T-helper 1 cell treated with Interleukin-12 subunit alpha and Interleukin-12 subunit beta and Interleukin-4 antibody, amounts not matched to agents 30 μg/mL and 1 μg/mL, for 36 hours (primary cell): ENCODE results near the gene IRGC.

Experiments used
- H3K27ac Mint-ChIP-seq: one replicate; pipeline ENCODE4 v1.8.0; 2021; ENCODE audit warnings: mild to moderate bottlenecking, mixed read lengths
- H3K27me3 Mint-ChIP-seq: one replicate; pipeline ENCODE4 v1.8.0; 2021; ENCODE audit warnings: low read depth, mixed read lengths
- H3K36me3 Mint-ChIP-seq: one replicate; pipeline ENCODE4 v1.8.0; 2021; ENCODE audit warnings: low read depth, mixed read lengths
- H3K4me1 Mint-ChIP-seq: one replicate; pipeline ENCODE4 v1.8.0; 2021; ENCODE audit warnings: low read depth, mixed read lengths
- H3K4me3 Mint-ChIP-seq: one replicate; pipeline ENCODE4 v1.8.0; 2021; ENCODE audit warnings: mild to moderate bottlenecking, moderate library complexity, mixed read lengths
- H3K9me3 Mint-ChIP-seq: one replicate; pipeline ENCODE4 v1.8.0; 2021; ENCODE audit warnings: mixed read lengths

IRGC gene

GRCh38 chr19:43700395-43701000 is 15.4 kb upstream of the IRGC start:
- Mint-ChIP-seq H3K4me3 (peak overlapping the region; percentile 69), H3K27ac (peak overlapping the region; percentile 98), H3K36me3 (no peaks in the 10 kb centered on the region), H3K27me3 (peaks cover 32% of the 10 kb centered on the region), H3K9me3 (peaks cover 8% of the 10 kb centered on the region), H3K4me1 (peaks cover 20% of the 10 kb centered on the region)

- peaks cover 20% of the 10 kb centered on the region for H3K4me1 Mint-ChIP-seq
- H3K27me3 Mint-ChIP-seq: peaks cover 10% of the 10 kb centered on the region
- H3K4me3 Mint-ChIP-seq: no peak overlapping the region
- H3K27ac Mint-ChIP-seq: no peak overlapping the region
- peaks cover 9% of the 10 kb centered on the region for H3K9me3 Mint-ChIP-seq
- peaks cover 3% of the 10 kb centered on the region for H3K36me3 Mint-ChIP-seq
These were observed 11.7 kb upstream of the IRGC start for GRCh38 chr19:43704002-43704705.

- Mint-ChIP-seq H3K27ac (no peak overlapping the region), H3K4me3 (no peak overlapping the region), H3K36me3 (peaks cover 3% of the 10 kb centered on the region), H3K9me3 (peaks cover 12% of the 10 kb centered on the region), H3K27me3 (peaks cover 5% of the 10 kb centered on the region), H3K4me1 (peaks cover 8% of the 10 kb centered on the region)
These were observed 10.1 kb upstream of the IRGC start for GRCh38 chr19:43705729-43706128.

GRCh38 chr19:43707158-43707712 is 8.6 kb upstream of the IRGC start:
- Mint-ChIP-seq H3K4me3 (no peak overlapping the region), H3K27ac (no peak overlapping the region), H3K4me1 (peaks cover 3% of the 10 kb centered on the region)

GRCh38 chr19:43708716-43709115 is 7.2 kb upstream of the IRGC start:
- Mint-ChIP-seq H3K4me3 (no peak overlapping the region), H3K9me3 (peaks cover 12% of the 10 kb centered on the region), H3K4me1 (peaks cover 2% of the 10 kb centered on the region)

More at GRCh38 chr19:43707158-43707712, 8.6 kb upstream of the IRGC start:
- peaks cover 3% of the 10 kb centered on the region for H3K36me3 Mint-ChIP-seq
- peaks cover 5% of the 10 kb centered on the region for H3K27me3 Mint-ChIP-seq
- H3K9me3 Mint-ChIP-seq: peaks cover 12% of the 10 kb centered on the region

GRCh38 chr19:43711751-43712355 is 4.0 kb upstream of the IRGC start:
- peaks cover 3% of the 10 kb centered on the region for H3K36me3 Mint-ChIP-seq
- H3K27ac Mint-ChIP-seq: no peak overlapping the region
- H3K4me3 Mint-ChIP-seq: no peak overlapping the region
- H3K4me1 Mint-ChIP-seq: peaks cover 2% of the 10 kb centered on the region
- H3K27me3 Mint-ChIP-seq: no peaks in the 10 kb centered on the region
- peaks cover 12% of the 10 kb centered on the region for H3K9me3 Mint-ChIP-seq

More at GRCh38 chr19:43708716-43709115, 7.2 kb upstream of the IRGC start:
- H3K27me3 Mint-ChIP-seq: peaks cover 5% of the 10 kb centered on the region
- peaks cover 3% of the 10 kb centered on the region for H3K36me3 Mint-ChIP-seq
- no peak overlapping the region for H3K27ac Mint-ChIP-seq

- H3K27me3 Mint-ChIP-seq: no peaks in the 10 kb centered on the region
- peaks cover 10% of the 10 kb centered on the region for H3K9me3 Mint-ChIP-seq
- H3K36me3 Mint-ChIP-seq: peaks cover 3% of the 10 kb centered on the region
- no peak overlapping the region for H3K27ac Mint-ChIP-seq
- H3K4me1 Mint-ChIP-seq: peaks cover 2% of the 10 kb centered on the region
- no peak overlapping the region for H3K4me3 Mint-ChIP-seq
These were observed 2.7 kb upstream of the IRGC start for GRCh38 chr19:43713208-43713607.

- H3K27ac Mint-ChIP-seq: no peak overlapping the region
- H3K36me3 Mint-ChIP-seq: no peaks in the 10 kb centered on the region
- no peaks in the 10 kb centered on the region for H3K4me1 Mint-ChIP-seq
- H3K4me3 Mint-ChIP-seq: no peak overlapping the region
- H3K9me3 Mint-ChIP-seq: no peaks in the 10 kb centered on the region
- H3K27me3 Mint-ChIP-seq: no peaks in the 10 kb centered on the region
These were observed 2.9 kb downstream of the IRGC start for GRCh38 chr19:43718627-43719377.

GRCh38 chr19:43719378-43719868 is 3.5 kb downstream of the IRGC start:
- no peak overlapping the region for H3K27ac Mint-ChIP-seq
- no peaks in the 10 kb centered on the region for H3K27me3 Mint-ChIP-seq
- H3K9me3 Mint-ChIP-seq: no peaks in the 10 kb centered on the region
- H3K4me1 Mint-ChIP-seq: no peaks in the 10 kb centered on the region
- no peaks in the 10 kb centered on the region for H3K36me3 Mint-ChIP-seq
- no peak overlapping the region for H3K4me3 Mint-ChIP-seq

- no peak overlapping the region for H3K27ac Mint-ChIP-seq
- no peaks in the 10 kb centered on the region for H3K4me1 Mint-ChIP-seq
- no peaks in the 10 kb centered on the region for H3K27me3 Mint-ChIP-seq
- no peak overlapping the region for H3K4me3 Mint-ChIP-seq
- H3K9me3 Mint-ChIP-seq: no peaks in the 10 kb centered on the region
- no peaks in the 10 kb centered on the region for H3K36me3 Mint-ChIP-seq
These were observed 4.0 kb downstream of the IRGC start for GRCh38 chr19:43719918-43720317.

GRCh38 chr19:43720936-43721335 is 5.1 kb downstream of the IRGC start:
- Mint-ChIP-seq H3K36me3 (no peaks in the 10 kb centered on the region), H3K4me1 (peaks cover 4% of the 10 kb centered on the region), H3K4me3 (no peak overlapping the region), H3K27me3 (no peaks in the 10 kb centered on the region), H3K9me3 (no peaks in the 10 kb centered on the region), H3K27ac (no peak overlapping the region)

GRCh38 chr19:43721469-43722048 is 5.7 kb downstream of the IRGC start:
- H3K4me3 Mint-ChIP-seq: no peak overlapping the region
- peaks cover 4% of the 10 kb centered on the region for H3K4me1 Mint-ChIP-seq
- H3K36me3 Mint-ChIP-seq: no peaks in the 10 kb centered on the region
- H3K27ac Mint-ChIP-seq: no peak overlapping the region
- H3K27me3 Mint-ChIP-seq: no peaks in the 10 kb centered on the region
- H3K9me3 Mint-ChIP-seq: no peaks in the 10 kb centered on the region

GRCh38 chr19:43723588-43723987 is 7.7 kb downstream of the IRGC start:
- no peaks in the 10 kb centered on the region for H3K27me3 Mint-ChIP-seq
- no peak overlapping the region for H3K4me3 Mint-ChIP-seq
- H3K4me1 Mint-ChIP-seq: peaks cover 4% of the 10 kb centered on the region
- H3K27ac Mint-ChIP-seq: no peak overlapping the region
- no peaks in the 10 kb centered on the region for H3K9me3 Mint-ChIP-seq
- peaks cover 9% of the 10 kb centered on the region for H3K36me3 Mint-ChIP-seq

GRCh38 chr19:43724896-43725295 is 9.0 kb downstream of the IRGC start:
- Mint-ChIP-seq H3K4me3 (no peak overlapping the region), H3K27ac (no peak overlapping the region)

More at GRCh38 chr19:43724896-43725295, 9.0 kb downstream of the IRGC start:
- Mint-ChIP-seq H3K9me3 (no peaks in the 10 kb centered on the region), H3K27me3 (no peaks in the 10 kb centered on the region), H3K36me3 (peaks cover 15% of the 10 kb centered on the region), H3K4me1 (peaks cover 4% of the 10 kb centered on the region)
